WI38 (cell line): ENCODE measurements around the gene HBQ1.

Source experiments
- H3K4me3 ChIP-seq: 2 replicates; pipeline ENCODE4 v1.5.1; 2011; ENCODE audit warnings: low read depth, mild to moderate bottlenecking, control low read depth, low read length
- TF ChIP-seq, protein P1 (sequence below): IDR thresholded peaks from 2 replicates; pipeline ENCODE4 v1.5.1; 2012; ENCODE audit warnings: low read depth, mild to moderate bottlenecking, control low read depth, low read length

The HBQ1 gene

GRCh38 chr16:180101-180675 lies at the start of gene HBQ1:
Gene HBQ1 (plus strand): TSS chr16:180459. CDS start chr16:180487, 28 bp downstream.
- peak within 1 kb of the TSS; percentile 43 for H3K4me3 ChIP-seq

GRCh38 chr16:130533-131173 lies 49.6 kb upstream of the HBQ1 start:
- TF ChIP-seq, protein P1, sequence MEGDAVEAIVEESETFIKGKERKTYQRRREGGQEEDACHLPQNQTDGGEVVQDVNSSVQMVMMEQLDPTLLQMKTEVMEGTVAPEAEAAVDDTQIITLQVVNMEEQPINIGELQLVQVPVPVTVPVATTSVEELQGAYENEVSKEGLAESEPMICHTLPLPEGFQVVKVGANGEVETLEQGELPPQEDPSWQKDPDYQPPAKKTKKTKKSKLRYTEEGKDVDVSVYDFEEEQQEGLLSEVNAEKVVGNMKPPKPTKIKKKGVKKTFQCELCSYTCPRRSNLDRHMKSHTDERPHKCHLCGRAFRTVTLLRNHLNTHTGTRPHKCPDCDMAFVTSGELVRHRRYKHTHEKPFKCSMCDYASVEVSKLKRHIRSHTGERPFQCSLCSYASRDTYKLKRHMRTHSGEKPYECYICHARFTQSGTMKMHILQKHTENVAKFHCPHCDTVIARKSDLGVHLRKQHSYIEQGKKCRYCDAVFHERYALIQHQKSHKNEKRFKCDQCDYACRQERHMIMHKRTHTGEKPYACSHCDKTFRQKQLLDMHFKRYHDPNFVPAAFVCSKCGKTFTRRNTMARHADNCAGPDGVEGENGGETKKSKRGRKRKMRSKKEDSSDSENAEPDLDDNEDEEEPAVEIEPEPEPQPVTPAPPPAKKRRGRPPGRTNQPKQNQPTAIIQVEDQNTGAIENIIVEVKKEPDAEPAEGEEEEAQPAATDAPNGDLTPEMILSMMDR = no peak
- H3K4me3 ChIP-seq = no peak overlapping the region

More at GRCh38 chr16:180101-180675, at the start of gene HBQ1:
- TF ChIP-seq, protein P1 = 0 out of 2 replicates have a peak, but pooled peaks have one; percentile 12

DNA sequence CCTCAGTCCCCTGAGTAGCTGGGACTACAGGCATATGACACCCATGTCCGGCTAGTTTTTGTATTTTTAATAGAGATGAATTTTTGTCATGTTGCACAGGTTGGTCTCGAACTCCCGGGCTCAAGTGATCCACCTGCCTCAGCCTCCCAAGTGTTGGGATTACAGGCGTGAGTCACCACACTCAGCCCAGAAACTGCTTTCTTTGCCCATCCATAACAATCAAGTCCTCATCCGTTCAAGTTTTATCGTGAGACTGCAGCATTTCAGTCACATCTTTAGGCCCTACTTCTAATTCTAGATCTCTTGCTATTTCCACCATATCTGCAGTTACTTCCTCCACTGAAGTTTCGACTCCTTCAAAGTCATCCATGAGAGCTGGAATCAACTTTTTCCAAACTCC lies 48.1 kb upstream of the HBQ1 start:
- TF ChIP-seq, protein P1 = no peak
- no peak overlapping the region for H3K4me3 ChIP-seq

DNA sequence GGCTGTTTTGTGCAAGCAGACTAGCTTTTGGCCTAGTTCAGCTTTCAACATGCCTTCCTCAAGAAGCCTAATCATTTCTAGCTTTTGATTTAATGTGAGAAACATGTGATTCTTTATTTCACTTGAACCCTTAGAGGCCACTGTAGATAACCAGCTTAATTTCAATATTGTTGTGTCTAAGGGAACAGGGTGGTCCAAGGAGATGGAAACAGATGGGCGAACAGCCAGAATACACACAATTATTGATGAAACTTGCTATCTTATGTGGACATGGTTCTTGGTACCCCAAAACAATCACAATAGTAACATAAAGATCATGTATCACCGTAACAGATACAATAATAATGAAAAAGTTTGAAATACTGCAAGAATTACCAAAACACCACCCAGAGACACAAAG lies 46.5 kb upstream of the HBQ1 start:
- TF ChIP-seq, protein P1 = no peak

DNA sequence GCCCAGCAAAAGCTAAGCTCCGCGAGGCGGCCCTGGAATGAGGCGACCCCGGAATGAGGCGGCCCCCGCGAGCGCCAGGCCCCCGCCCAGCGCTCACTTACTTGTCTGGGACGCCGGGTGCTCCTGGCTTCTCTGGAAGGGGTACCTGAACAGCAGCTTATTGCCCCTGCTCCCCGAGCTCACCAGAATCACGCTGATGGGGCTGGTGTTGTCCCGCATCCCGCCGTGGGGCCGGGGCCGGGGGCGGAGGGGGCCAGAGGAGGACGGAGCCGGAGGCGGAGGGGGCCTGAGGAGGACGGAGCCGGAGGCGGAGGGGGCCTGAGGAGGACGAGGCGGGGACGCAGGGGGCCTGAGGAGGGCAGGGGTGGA lies 42.2 kb upstream of the HBQ1 start:
- TF ChIP-seq, protein P1 = no peak
- H3K4me3 ChIP-seq = peak overlapping the region; percentile 71

More for the DNA sequence above, 46.5 kb upstream of the HBQ1 start:
- H3K4me3 ChIP-seq = no peak overlapping the region

DNA sequence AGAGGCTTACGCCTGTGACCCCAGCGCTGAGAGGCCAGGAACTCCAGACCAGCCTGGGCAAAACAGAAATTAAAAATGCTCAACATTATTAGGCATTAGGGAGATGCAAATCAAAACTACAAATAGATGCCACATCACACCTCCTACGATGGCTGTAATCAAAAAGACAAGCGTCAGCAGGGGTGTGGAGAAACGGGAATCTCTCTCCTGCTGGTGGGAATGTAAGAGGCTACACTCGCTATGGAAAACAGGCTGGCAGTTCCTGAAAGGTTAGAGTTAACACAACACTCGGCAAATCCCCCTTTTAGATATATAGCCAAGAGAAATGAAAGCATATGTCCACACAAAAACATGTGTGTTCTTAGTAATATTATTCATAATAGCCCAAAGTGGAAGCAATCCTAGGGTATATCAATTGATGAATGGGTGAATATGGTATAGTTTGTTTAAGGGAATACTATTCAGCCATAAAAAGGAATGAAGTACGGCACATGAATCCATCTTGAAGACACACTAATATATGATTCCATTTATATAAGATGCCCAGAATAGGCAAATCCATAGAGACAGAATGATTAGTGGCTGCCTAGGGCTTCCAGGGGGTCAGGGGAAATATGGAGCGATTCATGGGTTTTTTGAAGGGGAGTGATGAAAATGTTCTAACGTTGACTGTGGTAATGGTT lies 39.9 kb upstream of the HBQ1 start:
- no peak overlapping the region for H3K4me3 ChIP-seq
- TF ChIP-seq, protein P1 = no peak

- no peak overlapping the region for H3K4me3 ChIP-seq
- TF ChIP-seq, protein P1 = no peak
These were observed 37.8 kb upstream of the HBQ1 start for GRCh38 chr16:142405-142967.
